Measurements from ENCODE around the gene SLC27A2.
A peak's percentile ranks its signal among the peaks of the same experiment; 100 is the strongest.
"Not testable (repeated sequence)": the region's sequence is repeated elsewhere in the genome, so short reads cannot be mapped to it uniquely, and the experiment has no call there.

The SLC27A2 gene

DNA sequence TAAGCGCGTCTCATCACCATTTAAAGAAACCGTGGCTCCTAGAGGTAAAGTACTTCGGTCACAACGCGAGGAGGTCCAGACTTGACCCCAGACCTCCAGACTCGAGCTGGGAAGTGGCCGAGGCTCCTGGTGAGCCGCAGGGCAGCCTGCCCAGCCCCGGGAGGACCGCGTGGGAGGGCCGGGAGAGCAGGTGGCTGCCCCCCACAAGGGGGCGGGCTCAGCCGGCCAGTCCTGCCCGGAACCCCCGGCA is at the start of gene SLC27A2:
Gene SLC27A2 (plus strand): TSS at position 228 of the 250 bp plus-strand sequence. CDS start 232 bp downstream, outside the sequence.
- Mint-ChIP-seq H3K4me3 (peak within 1 kb of the TSS; percentile 92), H3K36me3 (ENCODE audit: low read depth) (no peaks in the 10 kb centered on the region), H3K27ac (peak within 1 kb of the TSS; percentile 75), H3K9me3 (no peaks in the 10 kb centered on the region), H3K27me3 (peaks cover 46% of the 10 kb centered on the region), H3K4me1 (peaks cover 27% of the 10 kb centered on the region)
- DNase-seq (no peak), ATAC-seq (no peak)

DNA sequence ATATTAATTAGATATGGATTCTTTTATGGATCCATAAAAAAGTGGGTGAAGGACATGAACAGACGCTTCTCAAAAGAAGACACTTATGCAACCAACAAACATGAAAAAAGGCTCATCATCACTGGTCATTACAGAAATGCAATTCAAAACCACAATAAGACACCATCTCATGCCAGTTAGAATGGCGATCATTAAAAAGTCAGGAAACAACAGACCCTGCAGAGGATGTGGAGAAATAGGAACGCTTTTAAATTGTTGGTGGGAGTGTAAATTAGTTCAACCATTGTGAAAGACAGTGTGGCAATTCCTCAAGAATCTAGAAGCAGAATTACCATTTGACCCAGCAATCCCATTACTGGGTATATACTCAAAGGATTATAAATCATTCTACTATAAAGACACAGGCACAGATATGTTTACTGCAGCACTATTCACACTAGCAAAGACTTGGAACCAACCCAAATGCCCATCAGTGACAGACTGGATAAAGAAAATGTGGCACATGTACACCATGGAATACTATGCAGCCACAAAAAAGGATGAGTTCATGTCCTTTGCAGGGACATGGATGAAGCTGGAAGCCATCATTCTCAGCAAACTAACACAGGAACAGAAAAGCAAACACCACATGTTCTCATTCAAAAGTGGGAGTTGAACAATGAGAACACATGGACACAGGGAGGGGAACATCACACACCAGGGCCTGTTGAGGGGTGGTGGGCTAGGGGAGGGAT is 49.6 kb upstream of the SLC27A2 start:
- H3K27me3 Mint-ChIP-seq; DNase-seq; ATAC-seq; H3K36me3 Mint-ChIP-seq (ENCODE audit: low read depth): not testable (repeated sequence)
- Mint-ChIP-seq H3K4me1 (peaks cover 48% of the 10 kb centered on the region), H3K27ac (peak overlapping the region; percentile 23), H3K9me3 (peaks cover 18% of the 10 kb centered on the region), H3K4me3 (peak overlapping the region; percentile 34)

DNA sequence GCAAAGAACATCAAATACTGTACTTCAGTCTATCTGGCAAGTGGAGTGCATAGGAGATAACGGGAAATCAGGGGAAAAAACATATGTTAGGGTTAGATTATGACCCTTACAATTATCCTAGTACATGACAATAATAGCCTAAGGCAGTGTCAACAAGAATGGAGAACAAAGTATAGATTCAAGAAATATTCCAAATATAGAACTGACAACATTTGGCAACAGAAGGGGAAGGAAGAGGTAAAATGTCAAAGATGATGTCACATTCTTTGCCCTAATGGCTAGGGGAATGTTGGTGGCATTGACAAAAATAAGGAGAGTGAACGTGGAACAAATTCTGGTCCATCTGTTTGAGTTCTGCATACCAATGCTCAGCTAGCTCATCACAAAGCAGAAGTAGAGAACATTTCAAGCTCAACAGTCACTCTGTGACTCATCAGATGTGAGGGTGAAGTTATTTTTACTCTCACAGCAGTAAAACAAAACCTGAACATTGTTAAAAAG is 47.4 kb upstream of the SLC27A2 start:
- peak overlapping the region; percentile 95 for H3K27ac Mint-ChIP-seq
- H3K36me3 Mint-ChIP-seq (ENCODE audit: low read depth), result peaks cover 7% of the 10 kb centered on the region
- peak; percentile 1 for ATAC-seq
- H3K9me3 Mint-ChIP-seq, result peaks cover 14% of the 10 kb centered on the region
- no peak for DNase-seq
- no peaks in the 10 kb centered on the region for H3K27me3 Mint-ChIP-seq
- peaks cover 60% of the 10 kb centered on the region for H3K4me1 Mint-ChIP-seq
- H3K4me3 Mint-ChIP-seq, result peak overlapping the region; percentile 35

GRCh38 chr15:50135031-50135551 is 46.9 kb upstream of the SLC27A2 start:
- DNase-seq (peak; percentile 53), ATAC-seq (peak; percentile 70)
- Mint-ChIP-seq H3K4me3 (peak overlapping the region; percentile 56), H3K9me3 (peaks cover 14% of the 10 kb centered on the region), H3K36me3 (ENCODE audit: low read depth) (peaks cover 7% of the 10 kb centered on the region), H3K4me1 (peaks cover 62% of the 10 kb centered on the region), H3K27ac (peak overlapping the region; percentile 95), H3K27me3 (no peaks in the 10 kb centered on the region)

DNA sequence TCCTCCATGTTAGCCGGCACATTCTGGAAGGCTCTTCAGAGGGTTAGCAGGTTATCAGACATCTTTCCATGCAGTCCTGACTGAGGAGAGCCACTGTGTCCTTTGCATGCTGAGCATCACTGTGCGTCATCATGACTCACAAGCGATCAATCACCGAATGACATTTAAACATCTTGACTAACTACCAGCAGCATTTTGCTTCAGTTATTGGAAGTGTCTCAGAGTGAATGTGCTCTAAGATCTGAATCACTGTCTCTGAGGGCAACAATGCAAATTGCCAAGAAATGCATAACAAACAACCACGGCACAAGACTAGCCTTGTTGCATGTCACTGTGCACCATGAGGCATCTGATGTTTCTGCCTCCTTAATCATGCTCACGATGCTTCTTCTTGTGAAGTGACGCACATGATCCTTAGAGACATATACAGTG is 44.6 kb upstream of the SLC27A2 start:
- Mint-ChIP-seq H3K27me3 (no peaks in the 10 kb centered on the region), H3K9me3 (peaks cover 5% of the 10 kb centered on the region), H3K4me1 (peaks cover 59% of the 10 kb centered on the region), H3K36me3 (ENCODE audit: low read depth) (peaks cover 4% of the 10 kb centered on the region), H3K4me3 (peak overlapping the region; percentile 65), H3K27ac (peak overlapping the region; percentile 95)
- DNase-seq, result peak; percentile 48
- peak; percentile 80 for ATAC-seq

- peaks cover 56% of the 10 kb centered on the region for H3K4me1 Mint-ChIP-seq
- H3K4me3 Mint-ChIP-seq, result no peak overlapping the region
- no peaks in the 10 kb centered on the region for H3K27me3 Mint-ChIP-seq
- H3K9me3 Mint-ChIP-seq, result no peaks in the 10 kb centered on the region
- peak overlapping the region; percentile 95 for H3K27ac Mint-ChIP-seq
- ATAC-seq (no peak), DNase-seq (no peak)
- H3K36me3 Mint-ChIP-seq (ENCODE audit: low read depth), result no peaks in the 10 kb centered on the region
These were observed 44.1 kb upstream of the SLC27A2 start for GRCh38 chr15:50137893-50138292.

GRCh38 chr15:50138391-50138790 is 43.6 kb upstream of the SLC27A2 start:
- DNase-seq (no peak), ATAC-seq (no peak)
- Mint-ChIP-seq H3K27ac (peak overlapping the region; percentile 95), H3K27me3 (no peaks in the 10 kb centered on the region), H3K9me3 (no peaks in the 10 kb centered on the region), H3K4me1 (peaks cover 56% of the 10 kb centered on the region), H3K36me3 (ENCODE audit: low read depth) (no peaks in the 10 kb centered on the region), H3K4me3 (no peak overlapping the region)

DNA sequence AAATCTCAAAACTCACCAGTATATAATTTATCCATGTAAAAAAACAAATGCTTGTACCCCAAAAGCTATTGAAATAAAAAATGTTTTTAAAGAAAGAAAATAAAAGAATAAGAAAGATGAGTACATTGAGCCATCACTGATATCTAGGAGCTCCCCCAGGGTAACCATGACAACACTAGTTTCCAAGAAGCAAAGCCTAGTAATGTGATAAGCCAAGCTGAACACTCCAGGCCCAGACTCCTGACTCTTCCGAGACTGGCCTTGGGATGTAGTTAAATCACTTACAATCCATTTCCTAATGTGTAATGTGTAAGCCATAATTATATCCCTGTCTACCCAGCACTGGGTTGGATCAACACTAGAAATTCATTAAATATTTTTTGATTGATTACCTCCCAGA is 41.9 kb upstream of the SLC27A2 start:
- Mint-ChIP-seq H3K4me1 (peaks cover 54% of the 10 kb centered on the region), H3K36me3 (ENCODE audit: low read depth) (no peaks in the 10 kb centered on the region), H3K27me3 (no peaks in the 10 kb centered on the region)

GRCh38 chr15:50140983-50141382 is 41.0 kb upstream of the SLC27A2 start:
- Mint-ChIP-seq H3K4me1 (peaks cover 48% of the 10 kb centered on the region), H3K4me3 (no peak overlapping the region), H3K36me3 (ENCODE audit: low read depth) (no peaks in the 10 kb centered on the region), H3K27me3 (no peaks in the 10 kb centered on the region), H3K27ac (no peak overlapping the region), H3K9me3 (no peaks in the 10 kb centered on the region)
- no peak for DNase-seq
- no peak for ATAC-seq

More for the DNA sequence above, 41.9 kb upstream of the SLC27A2 start:
- Mint-ChIP-seq H3K27ac (no peak overlapping the region), H3K4me3 (no peak overlapping the region), H3K9me3 (no peaks in the 10 kb centered on the region)
- ATAC-seq (no peak), DNase-seq (no peak)

DNA sequence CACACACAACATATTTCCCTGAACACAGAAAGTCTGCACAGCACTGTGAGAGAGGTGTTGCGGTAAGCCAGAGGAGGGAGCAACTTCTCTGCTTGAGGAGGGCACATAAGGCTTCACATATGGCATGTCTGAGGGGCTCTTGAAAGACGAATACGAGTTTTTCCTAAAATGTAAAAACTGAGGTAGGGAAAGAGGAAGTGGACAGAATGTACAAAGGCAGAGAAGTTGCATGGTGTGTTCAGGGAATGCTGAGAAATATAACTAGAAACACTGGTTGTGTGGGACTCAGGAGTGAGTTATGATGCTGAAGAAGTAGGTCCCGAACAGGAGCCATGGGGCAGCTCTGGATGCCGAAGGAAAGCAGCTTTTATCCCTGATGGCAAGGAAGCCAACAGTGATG is 40.1 kb upstream of the SLC27A2 start:
- peaks cover 1% of the 10 kb centered on the region for H3K27me3 Mint-ChIP-seq
- no peak for DNase-seq
- H3K4me1 Mint-ChIP-seq, result peaks cover 39% of the 10 kb centered on the region
- no peak for ATAC-seq
- H3K27ac Mint-ChIP-seq, result no peak overlapping the region
- no peaks in the 10 kb centered on the region for H3K36me3 Mint-ChIP-seq (ENCODE audit: low read depth)
- H3K9me3 Mint-ChIP-seq, result no peaks in the 10 kb centered on the region
- no peak overlapping the region for H3K4me3 Mint-ChIP-seq

DNA sequence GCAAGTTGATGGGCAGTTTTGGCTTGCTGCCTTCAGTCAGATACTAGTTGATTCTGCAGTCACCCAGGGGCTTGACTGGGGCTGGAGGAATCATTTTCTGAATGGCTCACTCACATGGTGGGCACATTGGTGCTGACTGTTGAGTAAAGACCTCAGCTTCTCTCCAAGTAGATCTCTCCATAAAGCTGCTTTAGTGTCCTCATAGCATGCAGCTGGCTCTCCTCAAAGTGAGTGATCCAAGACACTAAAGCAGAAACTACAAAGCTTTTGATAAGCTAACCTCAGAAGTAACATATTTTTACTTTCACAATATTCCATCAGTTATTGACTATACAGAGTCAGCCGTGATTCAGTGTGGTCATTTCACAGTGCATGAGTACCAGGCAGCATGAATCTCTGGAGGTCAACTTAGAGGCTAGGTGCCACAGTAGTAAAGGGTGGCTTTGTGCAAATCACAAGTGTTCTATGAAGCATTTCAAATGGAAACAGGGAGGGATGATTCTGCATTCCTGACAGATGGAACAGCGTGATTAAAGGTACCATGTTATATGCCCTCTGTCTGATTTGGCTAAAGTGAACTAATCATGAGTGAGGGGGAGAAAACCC is 38.6 kb upstream of the SLC27A2 start:
- no peak overlapping the region for H3K4me3 Mint-ChIP-seq
- H3K4me1 Mint-ChIP-seq, result peaks cover 24% of the 10 kb centered on the region
- H3K27ac Mint-ChIP-seq, result no peak overlapping the region
- DNase-seq, result no peak
- H3K27me3 Mint-ChIP-seq, result peaks cover 1% of the 10 kb centered on the region
- ATAC-seq, result peak; percentile 37
- no peaks in the 10 kb centered on the region for H3K9me3 Mint-ChIP-seq
- H3K36me3 Mint-ChIP-seq (ENCODE audit: low read depth), result no peaks in the 10 kb centered on the region

GRCh38 chr15:50144341-50145120 is 37.5 kb upstream of the SLC27A2 start:
- Mint-ChIP-seq H3K36me3 (ENCODE audit: low read depth) (no peaks in the 10 kb centered on the region), H3K4me3 (no peak overlapping the region), H3K9me3 (no peaks in the 10 kb centered on the region), H3K27me3 (peaks cover 1% of the 10 kb centered on the region), H3K27ac (peak overlapping the region; percentile 59), H3K4me1 (peaks cover 20% of the 10 kb centered on the region)
- no peak for ATAC-seq
- DNase-seq, result no peak

GRCh38 chr15:50145451-50145872 is 36.5 kb upstream of the SLC27A2 start:
- Mint-ChIP-seq H3K27me3 (peaks cover 1% of the 10 kb centered on the region), H3K4me1 (peaks cover 22% of the 10 kb centered on the region), H3K9me3 (no peaks in the 10 kb centered on the region), H3K27ac (peak overlapping the region; percentile 47), H3K4me3 (no peak overlapping the region), H3K36me3 (ENCODE audit: low read depth) (no peaks in the 10 kb centered on the region)
- DNase-seq (no peak), ATAC-seq (peak; percentile 45)

- peaks cover 28% of the 10 kb centered on the region for H3K4me1 Mint-ChIP-seq
- H3K36me3 Mint-ChIP-seq (ENCODE audit: low read depth), result no peaks in the 10 kb centered on the region
- peaks cover 1% of the 10 kb centered on the region for H3K27me3 Mint-ChIP-seq
- DNase-seq (no peak), ATAC-seq (no peak)
- H3K27ac Mint-ChIP-seq, result peak overlapping the region; percentile 30
- H3K4me3 Mint-ChIP-seq, result no peak overlapping the region
- H3K9me3 Mint-ChIP-seq, result no peaks in the 10 kb centered on the region
These were observed 35.4 kb upstream of the SLC27A2 start for GRCh38 chr15:50146632-50147031.

Measured in activated naive CD8-positive, alpha-beta T cell treated with anti-CD3 and anti-CD28 coated beads, Interleukin-2, amount 50 U/mL, for 24 hours (primary cell).